Prostate gland (tissue), 2 donors: ENCODE measurements around the gene DNASE2. TPM values are rescaled to one million over a fixed set of nuclear protein-coding genes. Genes with fewer than 3 reads are reported as not detected.
A peak's percentile ranks its signal among the peaks of the same experiment; 100 is the strongest.

Experiments
- DNase-seq: peaks from one replicate; pipeline ENCODE4 v3.0.0-alpha.2; 2019; ENCODE audit warnings: low spot score
- H3K27ac ChIP-seq, 2 donors: fragments of 200-600 bp; sonication (generic); 2 replicates each; pipeline ENCODE4 v1.5.1; 2017 to 2019
- H3K27me3 ChIP-seq: fragments of 200-600 bp; sonication (generic); replicated peaks from 2 replicates; pipeline ENCODE4 v1.5.1; 2019; ENCODE audit not compliant: insufficient read depth
- H3K36me3 ChIP-seq, 2 donors: fragments of 200-600 bp; sonication (generic); 1 replicate in 1 of 2; 2 replicates in 1 of 2; pipeline versions ENCODE4 v1.5.1 to v1.8.1; 2017 to 2019
- H3K4me1 ChIP-seq: fragments of 200-600 bp; sonication (generic); replicated peaks from 2 replicates; pipeline ENCODE4 v1.5.1; 2019
- H3K4me3 ChIP-seq, 2 donors: fragments of 200-600 bp; sonication (generic); 2 replicates each; pipeline ENCODE4 v1.5.1; 2017 to 2019
- H3K9me3 ChIP-seq: fragments of 200-600 bp; sonication (generic); 2 replicates; pipeline ENCODE4 v1.5.1; 2017
- CTCF ChIP-seq, 4 experiments: fragments of 200-600 bp in 2 of 4; fragments of 450-650 bp in 2 of 4; sonication (generic) in 2 of 4; IDR thresholded peaks; 1 replicate in 3 of 4; 2 replicates in 1 of 4; pipeline ENCODE4 v1.5.1; 2016 to 2019; ENCODE audit warnings: antibody characterized with exemption in 4 of 4, mild to moderate bottlenecking in 2 of 4, moderate library complexity in 2 of 4
- POLR2A ChIP-seq: fragments of 450-650 bp; IDR thresholded peaks from one replicate; pipeline ENCODE4 v1.6.1; 2016; ENCODE audit warnings: antibody characterized with exemption, mild to moderate bottlenecking
- POLR2AphosphoS5 ChIP-seq: sonication (generic); formaldehyde crosslinking; IDR thresholded peaks from one replicate; pipeline ENCODE4 v1.6.1; 2017; ENCODE audit warnings: antibody characterized with exemption
- WGBS: methylation state at CpG from one replicate; pipeline ENCODE4 v1.1.5; 2018; 5-methylcytosine and 5-hydroxymethylcytosine counted together
- intact Hi-C: fragments of 100-400 bp; cut with DNase I; formaldehyde crosslinking; loops from one replicate; pipeline ENCODE4 v1.14.2; 2022
- total RNA-seq, 2 donors: library from RNA; depleted of rRNA; stranded (reverse); fragments of >200 nt; gene quantifications; one replicate each; pipeline ENCODE4 v1.1.0, GENCODE V29; 2016

Gene DNASE2
- total RNA-seq, 2 donors from 2014 or later: 41.4 to 63.9 TPM

DNA sequence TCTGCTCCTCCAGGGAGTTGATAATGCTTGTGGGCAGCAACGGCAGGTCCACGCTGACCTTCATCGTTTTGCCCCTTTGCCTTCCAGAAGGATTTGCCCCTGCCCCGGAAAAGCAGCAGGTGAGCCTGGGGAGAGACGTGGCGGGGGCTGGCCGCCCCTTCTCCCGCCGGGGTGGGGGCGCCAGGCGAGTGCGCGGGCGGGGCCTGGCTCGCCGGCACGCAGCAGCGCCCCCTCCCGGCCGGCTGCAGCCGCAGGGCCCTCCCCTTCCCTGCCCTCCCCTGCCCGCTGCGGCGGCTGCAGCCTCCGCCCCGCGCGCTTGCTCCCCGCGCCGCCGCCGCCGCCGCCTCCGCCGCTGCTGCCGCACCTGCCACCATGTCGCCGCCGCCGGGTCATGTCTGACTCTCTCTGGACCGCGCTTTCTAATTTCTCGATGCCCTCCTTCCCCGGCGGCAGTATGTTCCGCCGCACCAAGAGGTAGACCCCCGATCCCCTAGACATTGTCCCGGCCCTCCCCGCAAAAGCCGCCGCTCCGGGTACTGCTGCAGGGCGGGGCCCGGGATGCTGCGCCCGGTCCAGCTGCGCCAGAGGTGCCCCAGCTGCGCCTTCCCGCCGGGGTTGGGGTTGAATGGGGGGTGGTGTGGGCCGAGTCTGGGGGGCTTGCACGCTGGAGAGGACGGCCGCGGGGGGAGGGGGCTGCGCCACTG, 42.9 kb downstream of the DNASE2 start, which contains the start of gene MAST1:
TSS of gene MAST1 (plus strand) at position 334 of the 704 bp plus-strand sequence. CDS start at position 392, 58 bp downstream.
- WGBS: 2% methylated on average over 47 of the region's 69 CpGs
- no peak for DNase-seq

DNA sequence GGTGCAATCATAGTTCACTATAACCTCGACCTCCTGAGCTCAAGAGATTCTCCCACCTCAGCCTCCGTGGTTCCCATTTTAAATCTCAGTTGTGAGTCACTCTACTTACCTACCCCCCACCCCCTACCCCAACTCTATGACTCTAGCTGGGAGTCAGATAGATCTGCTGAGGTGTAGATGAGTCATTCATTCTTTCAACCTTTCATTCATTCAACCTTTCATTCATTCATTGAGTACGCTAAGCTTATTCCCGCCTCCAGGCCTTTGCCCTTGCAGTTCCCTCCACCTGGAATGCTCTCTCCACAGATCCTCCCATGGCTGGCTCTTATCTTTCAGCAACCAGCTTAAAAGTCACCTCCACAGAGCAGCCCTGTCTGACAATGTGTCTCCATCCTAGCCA, 44.0 kb downstream of the DNASE2 start:
- no peak for TF ChIP-seq POLR2A
- no peak for TF ChIP-seq CTCF (IDR thresholded peaks at IDR 0.05)
- TF ChIP-seq POLR2AphosphoS5: no peak
- Histone ChIP-seq H3K4me3 (no peak overlapping the region), H3K27ac (no peak overlapping the region), H3K27me3 (peaks cover 32% of the 10 kb centered on the region), H3K4me1 (peaks cover 6% of the 10 kb centered on the region), H3K36me3 (no peaks in the 10 kb centered on the region), H3K9me3 (no peaks in the 10 kb centered on the region)
- no peak for DNase-seq
- WGBS: 83% methylated on average over 4 of the region's 4 CpGs
- intact Hi-C loops: loop anchor here (2.0 kb wide), 1 partner anchor 70 kb away; no protein-coding TSS in a partner anchor

More for the DNA sequence above, 42.9 kb downstream of the DNASE2 start, which contains the start of gene MAST1:
- H3K4me3 ChIP-seq: peak within 1 kb of the TSS in 1 of 2 donors; percentile 4
- no peaks in the 10 kb centered on the region for H3K36me3 ChIP-seq
- intact Hi-C loops: no loop called here
- TF ChIP-seq CTCF (IDR thresholded peaks at IDR 0.05) (peak in 3 of 4 experiments; percentile 20 to 54 (median 36)), POLR2A (no peak)
- peaks cover 6% of the 10 kb centered on the region for H3K4me1 ChIP-seq
- H3K9me3 ChIP-seq: no peaks in the 10 kb centered on the region
- H3K27ac ChIP-seq: no peak within 1 kb of the TSS
- peaks cover 35% of the 10 kb centered on the region for H3K27me3 ChIP-seq

GRCh38 chr19:12836529-12836863, 44.8 kb downstream of the DNASE2 start:
- no peak for DNase-seq
- 8% methylated on average over 6 of the region's 6 CpGs for WGBS
- no peaks in the 10 kb centered on the region for H3K9me3 ChIP-seq
- TF ChIP-seq POLR2AphosphoS5 (no peak), POLR2A (no peak), CTCF (IDR thresholded peaks at IDR 0.05) (no peak)
- intact Hi-C loops: loop anchor here (2.0 kb wide), 1 partner anchor 70 kb away; no protein-coding TSS in a partner anchor
- no peak overlapping the region for H3K4me3 ChIP-seq
- H3K36me3 ChIP-seq: no peaks in the 10 kb centered on the region
- no peak overlapping the region for H3K27ac ChIP-seq
- peaks cover 32% of the 10 kb centered on the region for H3K27me3 ChIP-seq
- peaks cover 6% of the 10 kb centered on the region for H3K4me1 ChIP-seq

DNA sequence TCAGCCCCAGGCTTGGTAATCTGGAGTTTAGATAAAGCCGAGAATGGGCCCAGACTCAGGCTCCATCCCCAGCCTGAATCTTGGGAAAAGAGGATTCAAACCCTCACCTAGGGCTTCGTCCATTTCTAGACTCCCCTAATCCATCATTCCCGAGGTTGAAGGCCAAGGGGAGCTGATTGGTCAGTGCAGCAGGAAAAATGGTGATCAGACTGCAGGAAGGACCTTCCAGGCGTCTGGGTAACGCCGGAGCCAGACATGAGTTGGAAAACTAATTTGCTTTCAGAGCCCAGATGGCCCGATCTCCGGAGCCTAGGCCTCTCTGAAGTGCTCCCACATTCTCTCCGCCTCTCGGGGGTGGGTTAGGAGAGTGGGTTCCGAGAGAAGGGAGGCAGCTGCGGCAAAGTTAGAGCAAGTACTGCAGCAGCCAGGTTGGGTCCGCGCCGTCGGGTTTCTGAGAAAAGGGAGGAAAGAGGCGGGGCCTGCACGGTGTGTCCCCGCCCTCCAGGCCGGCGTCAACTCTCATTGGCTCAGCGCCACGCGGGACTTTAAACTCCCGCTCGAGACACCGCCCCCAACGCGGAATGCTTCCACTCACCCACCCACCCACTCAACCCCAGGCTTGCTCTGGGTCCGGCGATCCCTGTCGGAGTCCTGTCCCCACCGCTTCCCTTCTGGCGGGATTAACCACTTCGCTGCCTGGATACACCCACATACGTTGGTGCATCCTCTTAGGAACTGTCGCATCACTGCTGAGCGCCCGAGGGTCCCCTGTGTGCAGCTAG, 46.1 kb downstream of the DNASE2 start:
- intact Hi-C loops: no loop called here
- no peaks in the 10 kb centered on the region for H3K36me3 ChIP-seq
- TF ChIP-seq POLR2AphosphoS5 (no peak), POLR2A (no peak), CTCF (IDR thresholded peaks at IDR 0.05) (no peak)
- H3K27me3 ChIP-seq: peaks cover 24% of the 10 kb centered on the region
- 8% methylated on average over 38 of the region's 39 CpGs for WGBS
- no peaks in the 10 kb centered on the region for H3K9me3 ChIP-seq
- no peak for DNase-seq
- H3K4me1 ChIP-seq: peaks cover 6% of the 10 kb centered on the region
- H3K4me3 ChIP-seq: no peak overlapping the region
- no peak overlapping the region for H3K27ac ChIP-seq
